Mucosa of descending colon (tissue), 3 donors: ENCODE data around the gene IGF1. TPM values are rescaled to one million over a fixed set of nuclear protein-coding genes. Genes with fewer than 3 reads are reported as not detected.

Experiments
- ATAC-seq: fragments of 200-7000 bp; cut with Tn5 transposase; one replicate; pipeline ENCODE4 v1.9.1; 2020; ENCODE audit warnings: mild to moderate bottlenecking, moderate library complexity
- DNase-seq, 3 donors: peaks; one replicate each; pipeline ENCODE4 v3.0.0-alpha.2; 2020
- H3K36me3 ChIP-seq: fragments of 200-600 bp; one replicate; pipeline ENCODE4 v1.8.0; 2021; ENCODE audit warnings: low read depth, mild to moderate bottlenecking
- H3K4me1 ChIP-seq: fragments of 200-600 bp; one replicate; pipeline ENCODE4 v1.8.0; 2021; ENCODE audit warnings: low read depth, mild to moderate bottlenecking
- H3K4me3 ChIP-seq: fragments of 200-600 bp; one replicate; pipeline ENCODE4 v1.8.0; 2021; ENCODE audit warnings: mild to moderate bottlenecking
- H3K9me3 ChIP-seq: fragments of 200-600 bp; one replicate; pipeline ENCODE4 v1.8.0; 2021; ENCODE audit warnings: mild to moderate bottlenecking
- CTCF ChIP-seq: fragments of 200-600 bp; IDR thresholded peaks from one replicate; pipeline ENCODE4 v1.8.0; 2022; ENCODE audit warnings: antibody characterized with exemption, mild to moderate bottlenecking
- intact Hi-C, 2 donors: fragments of 100-400 bp; cut with DNase I in 1 of 2; cut with micrococcal nuclease in 1 of 2; formaldehyde crosslinking; loops; one replicate each; pipeline versions ENCODE4 v1.11.0 to v1.11.1; 2022; cut with DNase I, micrococcal nuclease
- total RNA-seq, 3 donors: library from RNA; stranded (reverse); fragmentation: NEBNext Ultra II Directional in 2 of 3; extraction: Animal tissue kit (Norgen Biotek cat#: 25700) in 2 of 3; gene quantifications; one replicate each; pipeline versions ENCODE4 v1.2.1 to v1.2.4, GENCODE V29; 2021 to 2023
- donor health status: DM: no; HTN: no; CAD: no; lungs with moderate emphysema.
- donor health status: DM: no; HTN: no; CAD: no.
- donor health status: DM: no; HTN: yes; CAD: no.

IGF1 gene
- total RNA-seq, 3 donors from 2014 or later = 2.5 to 12.6 (median 9.4) TPM

GRCh38 chr12:102470945-102471344 is 9.4 kb downstream of the IGF1 start:
- no peak for TF ChIP-seq CTCF
- DNase-seq (no peak), ATAC-seq (no peak)
- Histone ChIP-seq H3K9me3 (no peaks in the 10 kb centered on the region), H3K36me3 (no peaks in the 10 kb centered on the region), H3K4me3 (no peak overlapping the region), H3K4me1 (no peaks in the 10 kb centered on the region)
- intact Hi-C loops = no loop called here

- no peak for DNase-seq
- intact Hi-C loops = no loop called here
- H3K4me1 ChIP-seq = no peaks in the 10 kb centered on the region
- no peak overlapping the region for H3K4me3 ChIP-seq
- ATAC-seq = no peak
- H3K36me3 ChIP-seq = no peaks in the 10 kb centered on the region
- TF ChIP-seq CTCF = no peak
- no peaks in the 10 kb centered on the region for H3K9me3 ChIP-seq
Observed at GRCh38 chr12:102468261-102468915, 12.0 kb downstream of the IGF1 start.

- no peak for ATAC-seq
- Histone ChIP-seq H3K36me3 (no peaks in the 10 kb centered on the region), H3K4me1 (no peaks in the 10 kb centered on the region), H3K9me3 (no peaks in the 10 kb centered on the region), H3K4me3 (no peak overlapping the region)
- no peak for DNase-seq
- intact Hi-C loops = no loop called here
- TF ChIP-seq CTCF = no peak
Observed at GRCh38 chr12:102465762-102466560, 14.4 kb downstream of the IGF1 start.

- no peak for DNase-seq
- no peak overlapping the region for H3K4me3 ChIP-seq
- no peaks in the 10 kb centered on the region for H3K36me3 ChIP-seq
- no peak for ATAC-seq
- TF ChIP-seq CTCF = no peak
- intact Hi-C loops = no loop called here
- H3K9me3 ChIP-seq = no peaks in the 10 kb centered on the region
- no peaks in the 10 kb centered on the region for H3K4me1 ChIP-seq
Observed at GRCh38 chr12:102463659-102464249, 16.6 kb downstream of the IGF1 start.

GRCh38 chr12:102462795-102463465 is 17.4 kb downstream of the IGF1 start:
- no peak for TF ChIP-seq CTCF
- Histone ChIP-seq H3K4me1 (no peaks in the 10 kb centered on the region), H3K9me3 (no peaks in the 10 kb centered on the region), H3K36me3 (no peaks in the 10 kb centered on the region), H3K4me3 (no peak overlapping the region)
- ATAC-seq (no peak), DNase-seq (no peak)
- intact Hi-C loops = no loop called here
